ENCODE data around the gene FAM135A.
"Not testable (repeated sequence)": the region's sequence is repeated elsewhere in the genome, so short reads cannot be mapped to it uniquely, and the experiment has no call there.

Gene FAM135A

GRCh38 chr6:70551566-70551965, 138.3 kb downstream of the FAM135A start:
- TF ChIP-seq CTCF (IDR thresholded peaks at IDR 0.05; ENCODE audit: control insufficient read depth, insufficient read depth, low read depth, low read length, missing control alignments): no peak
- no peak for DNase-seq (ENCODE audit: low read depth)
- no peak overlapping the region for H3K4me3 ChIP-seq (ENCODE audit: control insufficient read depth, low read depth, low read length)

- DNase-seq (ENCODE audit: low read depth); H3K4me3 ChIP-seq (ENCODE audit: control insufficient read depth, low read depth, low read length): not testable (repeated sequence)
Measured at GRCh38 chr6:70552286-70552940, 139.1 kb downstream of the FAM135A start.

- no peak for DNase-seq (ENCODE audit: low read depth)
- no peak overlapping the region for H3K4me3 ChIP-seq (ENCODE audit: control insufficient read depth, low read depth, low read length)
- TF ChIP-seq CTCF (IDR thresholded peaks at IDR 0.05; ENCODE audit: control insufficient read depth, insufficient read depth, low read depth, low read length, missing control alignments): no peak
Measured at GRCh38 chr6:70552974-70553373, 139.7 kb downstream of the FAM135A start.

GRCh38 chr6:70557998-70558397, 144.7 kb downstream of the FAM135A start:
- H3K4me3 ChIP-seq (ENCODE audit: control insufficient read depth, low read depth, low read length): no peak overlapping the region
- DNase-seq (ENCODE audit: low read depth): no peak
- no peak for TF ChIP-seq CTCF (IDR thresholded peaks at IDR 0.05; ENCODE audit: control insufficient read depth, insufficient read depth, low read depth, low read length, missing control alignments)

- H3K4me3 ChIP-seq (ENCODE audit: control insufficient read depth, low read depth, low read length): not testable (repeated sequence)
Measured at GRCh38 chr6:70562401-70562800, 149.1 kb downstream of the FAM135A start.

GRCh38 chr6:70563530-70563929, 150.2 kb downstream of the FAM135A start:
- DNase-seq (ENCODE audit: low read depth): peak; percentile 43
- no peak overlapping the region for H3K4me3 ChIP-seq (ENCODE audit: control insufficient read depth, low read depth, low read length)
- TF ChIP-seq CTCF (IDR thresholded peaks at IDR 0.05; ENCODE audit: control insufficient read depth, insufficient read depth, low read depth, low read length, missing control alignments): no peak

More at GRCh38 chr6:70562401-70562800, 149.1 kb downstream of the FAM135A start:
- DNase-seq (ENCODE audit: low read depth): not testable (repeated sequence)

GRCh38 chr6:70566751-70567382, 153.6 kb downstream of the FAM135A start, which contains the start of gene SDHAF4:
Gene SDHAF4, plus strand, starts transcription at chr6:70566930. Its CDS starts 11 bp downstream, at chr6:70566941.
- peak within 1 kb of the TSS; percentile 62 for H3K4me3 ChIP-seq (ENCODE audit: control insufficient read depth, low read depth, low read length)

More at GRCh38 chr6:70566751-70567382, 153.6 kb downstream of the FAM135A start, which contains the start of gene SDHAF4:
- no peak for TF ChIP-seq CTCF (IDR thresholded peaks at IDR 0.05; ENCODE audit: control insufficient read depth, insufficient read depth, low read depth, low read length, missing control alignments)
- peak; percentile 20 for DNase-seq (ENCODE audit: low read depth)

All from AG09309 (cell line).